Uterus (tissue), 2 donors: ENCODE results near the gene C1orf210.

Source experiments
- CTCF ChIP-seq, 4 experiments: fragments of 200-600 bp in 2 of 4; fragments of 450-650 bp in 2 of 4; sonication (generic) in 2 of 4; IDR thresholded peaks; one replicate each; pipeline ENCODE4 v1.5.1; 2016 to 2019; ENCODE audit warnings: antibody characterized with exemption in 4 of 4, mild to moderate bottlenecking in 2 of 4, moderate library complexity in 1 of 4
- POLR2A ChIP-seq, 2 donors: fragments of 450-650 bp; IDR thresholded peaks; one replicate each; pipeline ENCODE4 v1.6.1; 2016; ENCODE audit warnings: antibody characterized with exemption in 2 of 2, mild to moderate bottlenecking in 1 of 2, moderate library complexity in 1 of 2

- TF ChIP-seq CTCF (IDR thresholded peaks at IDR 0.05), result no peak
- no peak for TF ChIP-seq POLR2A (IDR thresholded peaks at IDR 0.05)
These were observed 46.3 kb upstream of the C1orf210 start for GRCh38 chr1:43331688-43332087.
